ENCODE data around the gene MGAM2. TPM values are rescaled to one million over a fixed set of nuclear protein-coding genes. Genes with fewer than 3 reads are reported as not detected.

Gene MGAM2
- total RNA-seq, 1 donor = not detected

DNA sequence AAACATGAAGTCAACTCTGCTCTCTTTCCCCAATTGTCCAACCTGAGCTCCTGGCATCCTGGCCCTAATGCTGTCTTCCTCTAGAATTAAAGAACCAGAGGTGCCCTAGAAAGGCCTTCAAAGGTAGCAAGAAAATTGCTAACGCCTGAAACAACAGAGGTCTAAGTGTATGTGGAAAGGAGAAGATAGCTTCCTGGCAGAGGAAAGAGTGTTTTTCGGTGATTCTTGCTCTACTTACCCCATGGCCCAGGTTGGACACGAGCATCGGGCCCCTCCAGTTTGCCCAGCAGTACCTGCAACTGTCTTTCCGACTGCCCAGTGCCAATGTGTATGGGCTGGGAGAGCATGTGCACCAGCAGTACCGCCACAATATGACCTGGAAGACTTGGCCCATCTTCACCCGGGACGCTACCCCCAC, 22.2 kb downstream of the MGAM2 start:
- TF ChIP-seq, protein P1, sequence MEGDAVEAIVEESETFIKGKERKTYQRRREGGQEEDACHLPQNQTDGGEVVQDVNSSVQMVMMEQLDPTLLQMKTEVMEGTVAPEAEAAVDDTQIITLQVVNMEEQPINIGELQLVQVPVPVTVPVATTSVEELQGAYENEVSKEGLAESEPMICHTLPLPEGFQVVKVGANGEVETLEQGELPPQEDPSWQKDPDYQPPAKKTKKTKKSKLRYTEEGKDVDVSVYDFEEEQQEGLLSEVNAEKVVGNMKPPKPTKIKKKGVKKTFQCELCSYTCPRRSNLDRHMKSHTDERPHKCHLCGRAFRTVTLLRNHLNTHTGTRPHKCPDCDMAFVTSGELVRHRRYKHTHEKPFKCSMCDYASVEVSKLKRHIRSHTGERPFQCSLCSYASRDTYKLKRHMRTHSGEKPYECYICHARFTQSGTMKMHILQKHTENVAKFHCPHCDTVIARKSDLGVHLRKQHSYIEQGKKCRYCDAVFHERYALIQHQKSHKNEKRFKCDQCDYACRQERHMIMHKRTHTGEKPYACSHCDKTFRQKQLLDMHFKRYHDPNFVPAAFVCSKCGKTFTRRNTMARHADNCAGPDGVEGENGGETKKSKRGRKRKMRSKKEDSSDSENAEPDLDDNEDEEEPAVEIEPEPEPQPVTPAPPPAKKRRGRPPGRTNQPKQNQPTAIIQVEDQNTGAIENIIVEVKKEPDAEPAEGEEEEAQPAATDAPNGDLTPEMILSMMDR (IDR thresholded peaks at IDR 0.05; ENCODE audit: insufficient read depth, low read depth, low read length) = no peak
- no peak overlapping the region for H3K4me3 ChIP-seq (ENCODE audit: low read depth, low read length)
- DNase-seq (ENCODE audit: low read depth) = no peak

DNA sequence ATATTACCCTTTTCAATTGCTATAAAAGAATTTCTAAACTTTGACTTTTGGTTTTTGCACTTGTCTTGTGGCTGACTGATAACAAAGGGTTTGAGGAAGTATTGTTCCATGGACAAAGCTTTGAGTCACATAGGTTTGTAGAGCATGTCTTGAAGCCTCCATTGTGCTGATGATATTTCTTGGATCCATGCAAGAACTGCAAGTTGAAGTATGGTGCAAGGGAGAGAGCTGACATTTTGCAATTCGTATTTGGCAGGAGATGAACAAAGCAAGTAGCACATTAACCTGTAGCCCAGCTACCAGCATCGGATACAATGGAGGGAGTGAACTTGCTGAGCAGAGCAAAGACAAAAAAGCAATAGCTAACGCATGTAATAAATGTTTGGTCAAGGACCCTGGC, 23.4 kb downstream of the MGAM2 start:
- DNase-seq (ENCODE audit: low read depth) = no peak
- TF ChIP-seq, protein P1 (IDR thresholded peaks at IDR 0.05; ENCODE audit: insufficient read depth, low read depth, low read length) = no peak
- H3K4me3 ChIP-seq (ENCODE audit: low read depth, low read length) = no peak overlapping the region

DNA sequence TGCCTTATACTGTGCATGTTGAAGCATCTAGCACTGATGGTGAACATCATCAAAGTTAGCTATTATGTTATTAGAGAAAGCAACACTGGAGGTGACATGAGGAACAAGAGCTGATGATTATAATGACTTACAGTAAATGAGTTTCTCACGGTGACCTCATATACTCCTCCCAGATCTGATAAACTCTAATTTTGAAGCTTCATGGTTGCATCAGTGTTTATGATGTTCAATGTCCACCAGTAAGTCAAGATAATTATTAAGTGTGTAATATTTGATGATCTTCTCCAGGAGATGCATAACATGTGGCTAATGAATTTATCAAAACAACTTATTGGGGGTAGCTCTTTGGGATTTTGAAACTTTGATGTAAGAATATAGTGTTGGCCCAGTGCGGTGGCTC, 27.5 kb downstream of the MGAM2 start:
- TF ChIP-seq, protein P1 (IDR thresholded peaks at IDR 0.05; ENCODE audit: insufficient read depth, low read depth, low read length) = no peak
- no peak overlapping the region for H3K4me3 ChIP-seq (ENCODE audit: low read depth, low read length)
- DNase-seq (ENCODE audit: low read depth) = no peak

DNA sequence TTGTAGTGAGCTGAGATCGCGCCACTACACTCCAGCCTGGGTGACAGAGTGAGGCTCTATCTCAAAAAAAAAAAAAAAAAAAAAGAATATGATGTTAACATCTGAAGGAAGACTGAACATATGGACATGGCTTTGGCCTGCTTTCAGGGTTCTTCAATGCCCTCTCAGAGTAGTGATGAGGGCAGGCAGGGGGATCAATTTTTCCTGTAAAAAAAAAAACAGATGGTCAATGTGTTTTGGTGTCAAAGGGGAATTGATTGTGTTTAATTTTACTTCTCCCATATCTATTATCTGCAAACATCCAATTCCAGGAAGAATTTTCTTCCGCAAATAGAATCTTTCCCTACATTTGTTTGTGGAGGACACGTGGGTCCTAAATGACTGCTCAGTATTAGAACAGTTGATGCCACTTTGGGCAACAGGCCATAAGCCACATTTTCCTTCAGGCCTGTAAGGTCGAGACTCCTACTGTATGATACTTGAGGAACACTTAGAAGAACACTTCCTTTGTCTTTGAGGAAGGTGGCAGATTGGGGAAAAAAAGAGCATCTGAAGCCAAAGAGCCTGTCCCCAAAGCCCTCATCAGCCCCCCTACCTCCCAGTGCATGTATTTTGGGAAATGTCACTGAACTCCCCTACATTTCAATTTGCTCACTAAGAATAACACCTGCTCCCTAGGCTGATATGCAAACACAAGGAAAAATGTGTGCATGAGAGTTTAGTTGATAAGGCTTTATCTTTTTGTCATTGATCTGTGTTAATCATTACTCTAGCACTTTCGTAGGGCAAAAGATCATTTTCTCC, 28.3 kb downstream of the MGAM2 start:
- H3K4me3 ChIP-seq (ENCODE audit: low read depth, low read length) = no peak overlapping the region
- no peak for DNase-seq (ENCODE audit: low read depth)
- TF ChIP-seq, protein P1 (IDR thresholded peaks at IDR 0.05; ENCODE audit: insufficient read depth, low read depth, low read length) = no peak

DNA sequence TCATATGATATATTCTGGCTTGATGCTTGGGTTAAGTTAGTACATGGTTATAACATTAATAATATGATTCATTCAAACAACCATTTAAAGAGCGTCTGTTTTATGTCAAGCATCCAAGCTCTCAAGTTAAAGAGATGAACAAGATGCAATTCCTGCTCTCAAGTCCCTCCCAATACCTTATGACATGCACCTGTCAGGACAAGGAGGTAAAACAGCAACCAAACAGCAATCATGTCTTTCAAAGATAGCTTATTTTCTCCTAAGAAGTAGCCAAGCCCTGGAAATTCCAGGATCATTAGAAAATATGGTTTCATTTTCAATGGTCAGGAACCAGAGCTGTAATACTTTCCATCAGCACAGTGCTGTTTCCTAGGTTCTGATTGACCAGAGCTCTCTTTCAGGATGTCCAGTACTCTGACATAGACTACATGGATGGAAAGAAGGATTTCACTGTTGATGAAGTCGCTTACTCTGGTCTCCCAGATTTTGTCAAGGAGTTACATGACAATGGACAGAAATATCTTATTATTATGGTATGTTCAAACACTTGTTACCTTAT, 29.0 kb downstream of the MGAM2 start:
- H3K4me3 ChIP-seq (ENCODE audit: low read depth, low read length) = no peak overlapping the region
- TF ChIP-seq, protein P1 (IDR thresholded peaks at IDR 0.05; ENCODE audit: insufficient read depth, low read depth, low read length) = no peak
- no peak for DNase-seq (ENCODE audit: low read depth)

DNA sequence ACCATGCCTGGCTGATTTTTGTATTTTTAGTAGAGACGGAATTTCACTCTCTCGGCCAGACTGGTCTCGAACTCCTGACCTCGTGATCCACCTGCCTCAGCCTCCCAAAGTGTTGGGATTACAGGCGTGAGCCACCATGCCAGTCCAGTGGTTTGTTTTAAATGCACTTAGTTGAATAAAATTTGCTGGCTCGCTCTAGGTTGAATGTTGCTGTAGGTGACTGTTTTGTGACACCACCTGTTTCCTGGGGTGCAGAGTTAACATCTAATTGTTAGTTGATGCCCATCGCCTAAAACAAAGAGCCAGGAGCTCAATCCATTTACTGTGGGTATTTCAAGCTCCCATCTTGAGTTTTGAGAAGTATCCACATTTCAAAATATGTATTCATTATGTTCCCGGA, 31.2 kb downstream of the MGAM2 start:
- TF ChIP-seq, protein P1 (IDR thresholded peaks at IDR 0.05; ENCODE audit: insufficient read depth, low read depth, low read length) = no peak
- H3K4me3 ChIP-seq (ENCODE audit: low read depth, low read length) = no peak overlapping the region
- no peak for DNase-seq (ENCODE audit: low read depth)
